Transverse colon (tissue), 4 donors: ENCODE data around the gene CDK11B. TPM values are rescaled to one million over a fixed set of nuclear protein-coding genes. Genes with fewer than 3 reads are reported as not detected.
A peak's percentile ranks its signal among the peaks of the same experiment; 100 is the strongest.

ENCODE experiments used
- DNase-seq: peaks from one replicate; pipeline ENCODE4 v3.0.0-alpha.2; 2019
- H3K27ac ChIP-seq, 4 donors: fragments of 200-600 bp; sonication (generic); 2 replicates each; pipeline ENCODE4 v1.5.1; 2016 to 2018; ENCODE audit warnings: inconsistent platforms in 4 of 4
- H3K27me3 ChIP-seq: fragments of 200-600 bp; sonication (generic); 2 replicates; pipeline ENCODE4 v1.5.1; 2017; ENCODE audit warnings: inconsistent platforms
- H3K36me3 ChIP-seq, 4 donors: fragments of 200-600 bp; sonication (generic); 2 replicates each; pipeline ENCODE4 v1.5.1; 2017 to 2019; ENCODE audit warnings: inconsistent platforms in 4 of 4
- H3K4me1 ChIP-seq, 4 donors: fragments of 200-600 bp; sonication (generic); 2 replicates each; pipeline ENCODE4 v1.5.1; 2017 to 2020; ENCODE audit warnings: inconsistent platforms in 4 of 4
- H3K4me3 ChIP-seq, 4 donors: fragments of 200-600 bp; sonication (generic); 1 replicate in 1 of 4; 2 replicates in 3 of 4; pipeline versions ENCODE4 v1.5.1 to v1.6.1; 2017 to 2019; ENCODE audit warnings: inconsistent platforms in 4 of 4
- H3K9me3 ChIP-seq, 2 donors: fragments of 200-600 bp; sonication (generic); 2 replicates each; pipeline ENCODE4 v1.5.1; 2017 to 2019; ENCODE audit warnings: inconsistent platforms in 2 of 2
- EP300 ChIP-seq: sonication (generic); formaldehyde crosslinking; IDR thresholded peaks from one replicate; pipeline ENCODE4 v1.6.1; 2017; ENCODE audit warnings: antibody characterized with exemption, low read depth
- POLR2A ChIP-seq: fragments of 450-650 bp; IDR thresholded peaks from one replicate; pipeline ENCODE4 v1.6.1; 2016; ENCODE audit warnings: antibody characterized with exemption, mild to moderate bottlenecking, moderate library complexity
- POLR2AphosphoS5 ChIP-seq, 3 donors: sonication (generic); formaldehyde crosslinking; IDR thresholded peaks; one replicate each; pipeline ENCODE4 v1.6.1; 2016; ENCODE audit warnings: antibody characterized with exemption in 3 of 3
- WGBS, 2 donors: methylation state at CpG; one replicate each; pipeline ENCODE4 v1.1.5; 2018; ENCODE audit warnings: low coverage in 1 of 2; 5-methylcytosine and 5-hydroxymethylcytosine counted together
- in situ Hi-C, 4 donors: fragments of 200-750 bp; cut with MboI; loops; one replicate each; pipeline versions ENCODE4 v1.15.0 to v1.15.1; 2017; ENCODE audit warnings: low sequenced_read_pairs in 3 of 4, low pct_ligation_motif_present in 1 of 4, low pct_unique_long_range_greater_than_20kb in 1 of 4
- intact Hi-C: fragments of 100-400 bp; cut with DNase I; formaldehyde crosslinking; loops from one replicate; pipeline ENCODE4 v1.15.1; 2023; ENCODE audit warnings: low total_unique reads
- total RNA-seq, 4 donors: library from RNA; depleted of rRNA; stranded (reverse); fragments of >200 nt; gene quantifications; one replicate each; pipeline ENCODE4 v1.1.0, GENCODE V29; 2016
- TF ChIP-seq, protein P1 (sequence below), 5 experiments: fragments of 200-600 bp in 3 of 5; fragments of 450-650 bp in 2 of 5; sonication (generic) in 3 of 5; IDR thresholded peaks; 1 replicate in 2 of 5; 2 replicates in 3 of 5; pipeline ENCODE4 v1.5.1; 2016 to 2017; ENCODE audit warnings: antibody characterized with exemption in 5 of 5, inconsistent platforms in 3 of 5, mild to moderate bottlenecking in 2 of 5, moderate library complexity in 1 of 5

Gene CDK11B
- total RNA-seq, 4 donors from 2014 or later, result 28.4 to 183 (median 60.5) TPM

DNA sequence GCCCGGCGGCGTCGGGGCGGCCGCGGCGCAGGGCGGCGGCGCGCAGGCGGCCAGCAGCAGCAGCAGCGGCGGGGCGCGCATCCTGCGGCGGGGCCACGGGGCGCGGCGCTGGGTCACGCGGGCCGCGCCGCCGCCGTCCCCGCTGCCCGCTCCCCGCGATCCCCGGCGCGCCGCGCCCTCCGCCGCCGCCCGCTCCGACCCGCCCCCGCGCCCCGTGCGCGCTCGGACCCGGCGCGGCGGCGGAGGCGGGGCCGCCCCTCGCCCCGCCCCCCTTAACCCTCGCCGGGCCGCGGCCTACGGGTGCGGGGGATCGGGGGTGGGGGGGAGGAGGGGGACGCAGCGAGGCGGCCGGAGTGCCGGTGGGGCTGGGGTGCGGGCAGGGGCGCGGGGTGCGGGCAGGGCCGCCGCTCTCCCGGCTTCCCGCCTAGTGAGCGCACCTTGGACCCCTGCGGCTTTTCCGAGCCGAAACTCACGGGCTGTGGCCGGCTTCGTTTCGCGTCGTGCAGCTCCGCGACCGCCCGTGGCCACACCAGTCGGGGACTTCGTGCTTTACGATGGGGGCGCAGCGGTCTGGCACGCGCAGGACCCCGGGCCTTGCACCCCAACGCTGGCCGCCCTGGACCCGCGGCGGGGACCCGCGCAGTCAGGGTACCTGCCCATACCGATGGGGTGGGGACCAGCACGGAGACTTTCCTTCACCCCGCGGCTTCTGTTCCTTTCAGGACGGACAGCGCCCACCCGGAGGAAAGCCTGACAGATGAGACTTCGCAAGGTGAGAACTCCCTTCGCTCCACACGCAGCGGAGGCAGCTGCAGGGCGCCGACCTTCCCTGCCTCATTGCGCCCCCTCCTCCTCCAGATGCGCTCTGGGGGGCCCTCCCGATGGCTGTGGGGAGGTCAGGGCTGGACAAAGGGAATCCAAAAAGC lies 58.6 kb downstream of the CDK11B start, which contains the start of gene FNDC10:
Gene FNDC10, minus strand, starts transcription at position 201 of the 926 bp plus-strand sequence. Its CDS starts 120 bp downstream, at position 81.
- peaks cover 65% of the 10 kb centered on the region for H3K27me3 ChIP-seq

DNA sequence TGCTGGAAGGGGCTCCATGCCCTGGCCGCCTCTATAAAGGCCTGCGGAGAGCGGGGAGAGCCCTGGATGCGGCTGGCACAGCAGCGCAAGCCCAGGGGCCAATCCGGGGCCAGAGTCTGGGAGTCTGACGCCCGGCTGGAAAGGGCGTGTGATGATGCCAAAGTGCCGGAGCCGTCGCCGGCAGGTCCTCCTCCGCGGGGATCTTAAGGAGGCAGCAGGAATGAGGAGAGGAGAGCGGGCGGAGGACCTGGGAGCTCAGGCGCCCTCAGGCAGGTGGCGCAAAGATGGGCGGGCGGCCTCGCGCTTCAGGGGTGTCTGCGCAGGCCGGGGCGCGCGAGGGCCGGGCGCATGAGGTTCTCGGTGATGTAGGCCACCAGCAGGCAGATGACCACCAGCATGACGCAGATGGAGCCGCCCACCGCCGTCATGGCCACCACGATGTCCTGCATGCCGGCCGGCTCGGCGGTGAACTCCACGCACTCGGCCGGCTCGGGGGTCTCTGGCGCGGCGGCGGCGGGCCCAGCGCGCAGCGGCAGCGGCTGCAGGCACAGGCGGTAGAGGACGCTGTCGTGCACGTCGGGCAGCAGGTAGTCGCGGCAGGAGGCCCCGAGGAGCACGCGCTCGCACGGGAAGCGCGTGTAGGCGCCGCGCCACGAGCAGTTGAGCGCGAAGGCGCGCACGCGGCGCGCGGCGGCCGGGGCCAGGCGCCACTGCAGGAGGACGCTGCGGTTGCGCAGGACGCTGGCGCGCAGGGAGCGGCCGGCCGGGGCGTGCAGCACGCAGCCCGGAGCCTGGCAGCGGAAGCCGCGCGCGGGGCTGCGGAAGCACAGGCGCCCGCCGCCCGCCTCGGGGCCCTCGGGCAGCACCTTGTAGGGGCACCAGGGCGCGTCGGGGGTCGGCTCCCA lies 59.5 kb downstream of the CDK11B start:
- Histone ChIP-seq H3K36me3 (no peaks in the 10 kb centered on the region), H3K4me3 (peak overlapping the region in 3 of 4 donors; percentile 10 to 40 (median 35)), H3K4me1 (peaks cover 5 to 15% (median 10%) of the 10 kb centered on the region in 4 donors), H3K27me3 (peaks cover 62% of the 10 kb centered on the region), H3K9me3 (no peaks in the 10 kb centered on the region), H3K27ac (no peak overlapping the region)
- WGBS, 2 donors, result 12% methylated on average over 80 of the region's 111 CpGs; no CpG with 5 or more reads in 1 of the 2 donors
- intact Hi-C loops (no loop called here), in situ Hi-C loops (no loop called here)
- TF ChIP-seq, protein P1, sequence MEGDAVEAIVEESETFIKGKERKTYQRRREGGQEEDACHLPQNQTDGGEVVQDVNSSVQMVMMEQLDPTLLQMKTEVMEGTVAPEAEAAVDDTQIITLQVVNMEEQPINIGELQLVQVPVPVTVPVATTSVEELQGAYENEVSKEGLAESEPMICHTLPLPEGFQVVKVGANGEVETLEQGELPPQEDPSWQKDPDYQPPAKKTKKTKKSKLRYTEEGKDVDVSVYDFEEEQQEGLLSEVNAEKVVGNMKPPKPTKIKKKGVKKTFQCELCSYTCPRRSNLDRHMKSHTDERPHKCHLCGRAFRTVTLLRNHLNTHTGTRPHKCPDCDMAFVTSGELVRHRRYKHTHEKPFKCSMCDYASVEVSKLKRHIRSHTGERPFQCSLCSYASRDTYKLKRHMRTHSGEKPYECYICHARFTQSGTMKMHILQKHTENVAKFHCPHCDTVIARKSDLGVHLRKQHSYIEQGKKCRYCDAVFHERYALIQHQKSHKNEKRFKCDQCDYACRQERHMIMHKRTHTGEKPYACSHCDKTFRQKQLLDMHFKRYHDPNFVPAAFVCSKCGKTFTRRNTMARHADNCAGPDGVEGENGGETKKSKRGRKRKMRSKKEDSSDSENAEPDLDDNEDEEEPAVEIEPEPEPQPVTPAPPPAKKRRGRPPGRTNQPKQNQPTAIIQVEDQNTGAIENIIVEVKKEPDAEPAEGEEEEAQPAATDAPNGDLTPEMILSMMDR (IDR thresholded peaks at IDR 0.05), result no peak
- TF ChIP-seq POLR2A, result no peak
- no peak for TF ChIP-seq POLR2AphosphoS5 (IDR thresholded peaks at IDR 0.05)
- no peak for TF ChIP-seq EP300
- no peak for DNase-seq

More for the DNA sequence above, 58.6 kb downstream of the CDK11B start, which contains the start of gene FNDC10:
- no peak for TF ChIP-seq EP300
- TF ChIP-seq, protein P1 (IDR thresholded peaks at IDR 0.05), result no peak
- TF ChIP-seq POLR2AphosphoS5 (IDR thresholded peaks at IDR 0.05), result no peak
- no peak for TF ChIP-seq POLR2A
- WGBS, 2 donors, result 15% methylated on average over 29 of the region's 125 CpGs; no CpG with 5 or more reads in 1 of the 2 donors
- Histone ChIP-seq H3K27ac (no peak within 1 kb of the TSS), H3K4me3 (peak within 1 kb of the TSS; percentile 13 to 52 (median 34)), H3K4me1 (peaks cover 5 to 15% (median 10%) of the 10 kb centered on the region in 4 donors), H3K36me3 (no peaks in the 10 kb centered on the region), H3K9me3 (no peaks in the 10 kb centered on the region)
- in situ Hi-C loops (no loop called here), intact Hi-C loops (no loop called here)
- no peak for DNase-seq

DNA sequence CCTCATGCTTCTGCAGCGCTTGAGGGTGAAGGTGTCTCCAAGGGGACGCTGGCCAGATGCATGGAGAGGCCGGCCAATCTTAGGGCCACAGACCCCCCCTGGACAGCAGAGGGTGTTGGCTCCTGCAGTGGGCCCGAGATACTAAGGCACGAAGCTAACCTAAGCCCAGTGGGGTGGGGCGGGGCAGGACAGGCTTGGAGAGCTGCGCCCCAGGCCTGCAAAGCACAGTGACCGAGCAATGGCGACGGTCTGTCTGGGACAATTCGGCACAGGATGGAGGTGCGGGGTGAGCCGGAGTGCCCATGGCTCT lies 60.1 kb downstream of the CDK11B start:
- Histone ChIP-seq H3K36me3 (no peaks in the 10 kb centered on the region), H3K27me3 (peaks cover 58% of the 10 kb centered on the region), H3K4me1 (peaks cover 5 to 15% (median 10%) of the 10 kb centered on the region in 4 donors), H3K4me3 (no peak overlapping the region), H3K27ac (no peak overlapping the region), H3K9me3 (no peaks in the 10 kb centered on the region)
- intact Hi-C loops (no loop called here), in situ Hi-C loops (no loop called here)
- DNase-seq, result no peak
- TF ChIP-seq POLR2A, result no peak
- TF ChIP-seq POLR2AphosphoS5 (IDR thresholded peaks at IDR 0.05), result no peak
- TF ChIP-seq, protein P1 (IDR thresholded peaks at IDR 0.05), result no peak
- TF ChIP-seq EP300, result no peak
- WGBS, 2 donors, result 87% methylated on average over 13 of the region's 13 CpGs; no CpG with 5 or more reads in 1 of the 2 donors
